C4-2B (cell line): ENCODE results near the gene LRRN4CL.

Source experiments
- H3K27ac ChIP-seq: fragments of 450-650 bp; 2 replicates; pipeline ENCODE4 v1.5.1; 2017
- CTCF ChIP-seq: fragments of 450-650 bp; conservative IDR thresholded peaks from 2 replicates; pipeline ENCODE4 v1.5.1; 2017; ENCODE audit warnings: mild to moderate bottlenecking
- ZFX ChIP-seq: fragments of 450-650 bp; IDR thresholded peaks from 2 replicates; pipeline ENCODE4 v1.6.1; 2017

The LRRN4CL gene

GRCh38 chr11:62716206-62716605 lies 26.9 kb upstream of the LRRN4CL start:
- TF ChIP-seq ZFX (no peak), CTCF (no peak)
- no peak overlapping the region for H3K27ac ChIP-seq

GRCh38 chr11:62715150-62716130 lies 26.1 kb upstream of the LRRN4CL start:
- no peak for TF ChIP-seq CTCF
- TF ChIP-seq ZFX: no peak
- no peak overlapping the region for H3K27ac ChIP-seq

DNA sequence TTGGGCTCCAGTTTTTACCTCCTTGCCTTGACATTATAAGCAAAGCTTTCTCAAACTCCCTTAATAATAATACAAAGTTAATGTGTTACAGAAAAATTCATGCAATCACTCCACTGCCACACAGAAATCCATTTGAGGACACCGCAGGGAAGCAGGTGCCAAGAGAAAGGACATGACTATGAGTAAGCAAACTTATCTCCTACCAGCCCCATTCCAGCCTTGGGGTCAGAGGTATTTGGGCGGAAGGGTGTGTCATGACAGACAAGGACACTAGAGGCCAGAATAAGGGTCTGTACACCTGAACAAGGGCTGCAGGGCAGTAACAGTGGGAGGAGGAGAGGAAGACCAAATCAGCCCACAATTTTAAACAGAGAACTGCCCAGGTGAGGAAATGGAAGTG lies 24.0 kb upstream of the LRRN4CL start:
- TF ChIP-seq ZFX (no peak), CTCF (no peak)
- H3K27ac ChIP-seq: no peak overlapping the region

DNA sequence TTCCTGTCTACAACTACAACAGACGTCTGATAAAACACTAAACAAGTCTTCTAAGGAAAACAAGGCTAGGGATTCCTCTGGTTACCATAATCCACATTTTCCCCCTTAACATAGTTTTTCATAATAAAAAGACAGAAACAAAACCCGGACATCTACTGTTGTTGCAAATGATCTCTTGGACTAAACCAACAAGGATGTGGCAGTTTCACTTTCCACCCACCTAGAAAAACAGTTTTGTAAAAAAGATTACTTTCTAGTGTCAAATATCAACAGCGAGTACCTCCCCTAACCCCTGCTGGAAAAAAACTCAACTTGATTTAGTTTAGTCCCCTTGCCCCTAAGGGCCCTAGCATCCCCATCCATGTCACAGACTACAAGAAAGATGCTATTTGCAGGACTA lies 23.5 kb upstream of the LRRN4CL start:
- no peak overlapping the region for H3K27ac ChIP-seq
- TF ChIP-seq CTCF: no peak
- TF ChIP-seq ZFX: no peak

DNA sequence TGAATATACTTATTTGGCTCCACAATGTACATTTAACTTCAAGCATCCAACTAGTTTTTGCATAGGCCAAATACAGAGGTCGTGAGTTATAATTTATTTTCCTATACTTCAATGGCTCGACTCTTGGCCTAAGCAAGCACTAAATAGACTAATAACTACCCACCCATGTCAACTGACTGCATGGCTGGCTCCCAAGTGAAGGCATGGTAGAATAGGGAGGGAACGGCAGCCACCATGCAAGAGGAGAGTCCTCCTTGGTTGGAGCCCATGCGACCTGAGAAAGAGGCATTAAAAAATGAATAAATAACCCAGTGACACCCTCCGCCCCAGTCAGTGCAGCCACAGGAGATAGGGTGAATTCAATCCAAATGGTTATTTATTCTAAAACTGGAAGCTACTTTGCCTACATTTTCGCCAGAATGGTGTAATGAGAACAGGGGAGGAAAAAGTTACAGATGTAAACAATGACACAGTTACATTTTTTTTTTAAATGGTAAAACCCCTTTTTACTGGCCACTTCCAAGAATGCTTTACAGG lies 23.0 kb upstream of the LRRN4CL start:
- no peak overlapping the region for H3K27ac ChIP-seq
- TF ChIP-seq ZFX (no peak), CTCF (no peak)

GRCh38 chr11:62710001-62710345 lies 20.6 kb upstream of the LRRN4CL start:
- peak overlapping the region; percentile 75 for H3K27ac ChIP-seq
- TF ChIP-seq ZFX (no peak), CTCF (no peak)

- TF ChIP-seq ZFX: no peak
- no peak for TF ChIP-seq CTCF
- H3K27ac ChIP-seq: peak overlapping the region; percentile 75
Measured at GRCh38 chr11:62709247-62710000, 20.1 kb upstream of the LRRN4CL start.
